H54 (cell line): ENCODE data around the gene DCX.

Source experiments
- DNase-seq: peaks from one replicate; pipeline ENCODE4 v3.0.0; 2011; ENCODE audit warnings: low spot score, mixed read lengths; ENCODE audit not compliant: insufficient read length
- FAIRE-seq: peaks from 3 replicates; lab custom pipeline; 2011; peaks lifted over from hg19 to GRCh38; lab: Jason Lieb, UNC
- POLR2A ChIP-seq: IDR thresholded peaks from 2 replicates; pipeline ENCODE4 v1.6.1; 2011; ENCODE audit warnings: low read depth, mild to moderate bottlenecking, low read length

Gene DCX

DNA sequence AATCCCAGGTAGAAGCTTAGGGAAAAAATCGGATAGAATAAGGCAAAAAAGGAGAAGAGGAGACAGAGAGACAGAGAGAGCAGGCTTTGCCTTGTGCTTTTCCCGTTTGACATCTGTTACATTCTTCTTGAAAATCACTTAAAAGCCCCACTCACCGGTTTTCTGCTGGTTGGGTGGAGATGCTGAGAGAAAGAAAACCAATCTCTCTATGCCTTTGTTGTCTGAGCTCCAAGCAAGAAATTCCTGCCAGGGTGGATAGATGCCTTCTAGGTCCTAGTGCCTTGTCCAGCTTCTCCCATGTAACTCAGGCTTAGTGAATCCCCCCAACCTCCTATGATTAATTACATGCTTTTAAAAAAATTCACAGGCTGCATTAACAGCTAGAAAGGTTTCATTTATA lies at the start of gene DCX:
TSS of gene DCX (minus strand) at position 210 of the 400 bp plus-strand sequence. CDS start 1,794 bp downstream, outside the sequence.
- FAIRE-seq (no peak), DNase-seq (no peak)
- TF ChIP-seq POLR2A: no peak

DNA sequence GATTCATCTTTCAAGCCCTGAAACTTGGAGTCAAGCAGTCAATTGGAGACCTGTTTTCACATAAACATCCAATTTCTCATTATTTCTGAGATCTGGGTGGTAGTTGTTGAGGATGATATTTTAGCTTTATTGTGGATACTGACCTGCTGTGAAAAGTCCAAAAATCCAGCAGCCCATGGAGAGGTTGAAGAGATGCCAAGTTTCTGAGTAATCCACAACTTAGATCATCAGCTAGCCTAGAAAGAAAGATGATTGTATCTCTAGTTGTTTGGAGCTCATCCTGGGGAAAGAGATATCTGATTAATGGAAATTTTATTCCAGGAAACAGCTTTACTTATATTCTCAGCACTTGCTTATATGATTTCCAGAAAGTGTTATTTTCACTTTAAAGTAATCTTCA lies 48.6 kb upstream of the DCX start:
- FAIRE-seq (no peak), DNase-seq (no peak)
- TF ChIP-seq POLR2A: no peak

DNA sequence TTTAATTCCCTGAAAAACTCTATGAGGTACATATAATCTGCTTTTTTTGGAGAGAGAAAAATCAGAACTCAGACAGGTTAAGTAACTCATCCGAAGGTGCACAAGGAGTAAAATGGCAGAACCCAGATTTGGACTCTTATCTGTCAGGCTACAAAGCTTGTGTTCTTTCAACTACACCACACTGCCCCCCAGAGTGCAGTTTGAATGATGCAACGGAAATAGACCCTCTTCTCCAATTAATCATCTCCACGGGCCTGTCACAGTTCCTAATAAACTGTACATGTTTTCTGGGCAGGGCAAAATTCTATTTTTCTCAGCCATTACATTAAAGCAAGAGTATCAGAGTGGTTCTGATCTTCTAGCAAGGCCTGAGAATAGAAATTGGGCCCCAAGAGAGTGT lies 35.3 kb upstream of the DCX start:
- FAIRE-seq (no peak), DNase-seq (no peak)
- no peak for TF ChIP-seq POLR2A

DNA sequence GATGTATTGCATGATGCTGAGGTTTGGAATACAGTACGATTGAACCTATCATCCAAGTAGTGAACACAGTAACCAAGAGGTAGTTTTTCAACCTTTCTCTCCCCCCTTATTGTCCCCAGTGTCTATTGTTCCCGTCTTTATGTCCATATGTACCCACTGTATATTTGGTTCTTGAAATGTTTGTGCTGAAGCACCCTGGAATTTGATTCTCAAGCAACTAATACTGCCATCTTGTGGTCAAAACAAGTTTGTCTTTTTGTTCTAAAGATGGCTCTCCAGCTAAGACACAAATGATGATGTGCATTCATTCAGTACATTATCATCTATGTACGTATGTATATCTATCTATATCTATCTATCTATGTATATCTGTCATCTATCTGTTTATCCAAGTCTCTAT lies 33.5 kb upstream of the DCX start:
- FAIRE-seq: no peak
- TF ChIP-seq POLR2A: no peak
- no peak for DNase-seq

DNA sequence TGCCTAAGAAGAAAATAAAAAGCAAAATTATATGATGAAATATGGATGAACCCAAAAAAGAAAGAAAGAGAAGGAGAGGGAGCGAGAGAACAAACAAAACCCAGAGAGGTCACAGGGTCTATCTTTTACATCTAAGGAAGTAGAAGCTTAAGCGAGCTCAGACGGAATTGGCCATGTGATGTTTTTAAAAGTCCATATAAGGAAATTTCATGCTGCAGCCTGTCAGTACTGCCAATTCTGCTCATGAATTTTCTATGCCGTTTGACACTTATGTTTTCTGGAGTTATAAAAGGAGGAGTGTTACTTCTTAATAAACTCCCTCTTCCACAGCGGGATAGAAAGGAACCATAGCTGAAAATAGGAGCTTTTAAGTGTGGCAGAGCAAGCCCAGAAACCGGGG lies 32.9 kb upstream of the DCX start:
- FAIRE-seq (no peak), DNase-seq (no peak)
- TF ChIP-seq POLR2A: no peak

DNA sequence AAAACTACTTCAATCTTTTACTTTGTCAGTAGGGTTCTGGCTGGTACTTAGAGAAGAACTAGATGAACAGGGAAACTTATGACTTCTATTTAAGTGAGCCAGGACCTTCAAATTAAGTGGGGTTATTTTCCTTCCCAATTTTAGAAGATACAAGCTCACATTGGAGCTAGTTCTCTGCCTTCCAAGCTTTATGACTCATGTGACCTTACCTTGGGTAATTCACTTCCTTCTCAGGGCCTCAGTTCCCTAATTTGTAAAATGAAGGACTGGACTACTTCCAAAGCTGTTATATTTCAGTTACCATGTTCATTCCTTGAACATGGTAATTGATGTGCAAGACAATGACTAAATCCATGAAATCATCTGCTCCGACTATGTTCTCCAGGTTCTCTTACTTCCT lies 32.0 kb upstream of the DCX start:
- FAIRE-seq (no peak), DNase-seq (no peak)
- no peak for TF ChIP-seq POLR2A

DNA sequence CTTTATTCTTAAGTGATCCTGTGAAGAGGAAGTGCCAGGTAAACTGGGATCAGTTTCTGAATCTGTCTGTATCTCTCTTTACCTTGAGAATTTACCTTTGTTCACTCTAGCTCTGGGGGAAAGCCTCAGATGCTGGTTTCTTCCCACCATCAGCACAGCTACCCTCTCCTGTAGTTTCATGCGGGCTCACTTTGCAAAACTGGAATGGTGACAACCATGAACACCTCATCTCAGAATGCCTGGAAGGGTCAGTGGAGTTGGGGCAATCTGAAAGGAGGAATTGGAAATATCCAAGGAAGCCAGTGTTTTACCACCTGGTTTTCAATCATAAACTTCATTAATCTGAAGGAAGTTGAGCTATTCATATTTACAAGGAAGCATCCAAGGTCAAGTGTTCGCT lies 30.8 kb upstream of the DCX start:
- FAIRE-seq (no peak), DNase-seq (no peak)
- no peak for TF ChIP-seq POLR2A

DNA sequence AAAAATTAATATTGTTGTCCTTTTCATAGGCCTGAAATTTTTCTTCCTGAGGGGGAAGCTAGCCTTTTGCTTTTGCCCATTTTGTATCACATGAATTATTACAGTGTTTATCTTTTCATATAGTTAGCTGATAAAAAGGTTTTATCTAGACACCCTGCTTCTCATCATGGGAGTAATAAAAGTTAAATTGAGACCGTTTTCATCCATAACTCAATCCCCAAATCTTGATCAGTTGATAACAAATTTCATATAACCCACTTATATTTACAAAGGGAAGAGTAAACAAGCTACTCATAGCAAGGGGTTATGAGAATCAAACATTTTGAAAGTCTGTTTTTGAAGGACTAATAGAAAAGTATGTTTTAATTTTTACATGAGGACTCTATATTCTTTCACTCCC lies 23.5 kb upstream of the DCX start:
- TF ChIP-seq POLR2A: no peak
- FAIRE-seq (no peak), DNase-seq (no peak)

DNA sequence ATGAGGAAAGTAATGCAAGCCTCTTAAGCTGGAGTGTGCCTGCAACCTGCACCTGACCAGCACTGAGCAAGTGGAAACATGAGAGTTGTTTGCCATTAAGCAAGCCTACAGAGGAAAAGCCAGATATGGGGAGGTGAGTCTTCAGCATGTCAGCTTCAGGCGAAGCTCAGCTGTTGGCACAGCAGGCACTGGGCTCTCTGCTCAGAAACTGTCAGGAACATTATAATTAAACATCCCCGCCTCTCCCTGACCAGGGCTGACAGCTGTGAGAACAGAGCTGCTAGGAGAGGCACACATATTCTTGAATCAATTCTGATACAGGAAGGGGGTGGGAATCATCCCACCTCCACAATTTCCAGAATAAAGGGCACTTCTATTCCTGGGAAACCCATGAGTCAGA lies 19.0 kb upstream of the DCX start:
- no peak for FAIRE-seq
- no peak for DNase-seq
- no peak for TF ChIP-seq POLR2A

DNA sequence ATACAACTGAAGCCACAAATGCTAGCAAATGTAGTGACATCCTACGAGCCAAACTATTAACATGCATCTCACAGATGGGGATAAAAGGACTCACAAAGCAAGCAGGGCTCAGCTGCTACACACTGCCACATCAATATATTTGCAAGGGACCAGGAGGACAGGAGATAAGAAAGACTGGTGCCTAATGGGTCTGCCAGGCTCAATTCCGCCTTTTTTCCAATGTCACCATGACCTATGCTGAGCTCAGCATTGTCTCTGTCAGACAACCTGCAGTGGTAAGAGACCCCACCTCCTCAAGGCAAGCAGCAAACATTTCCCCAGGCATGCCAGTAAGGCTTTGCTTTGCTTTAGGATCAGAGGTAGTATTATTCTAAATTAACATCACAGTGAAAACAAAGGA lies 435 bp downstream of the DCX start:
- FAIRE-seq (no peak), DNase-seq (no peak)
- TF ChIP-seq POLR2A: no peak

DNA sequence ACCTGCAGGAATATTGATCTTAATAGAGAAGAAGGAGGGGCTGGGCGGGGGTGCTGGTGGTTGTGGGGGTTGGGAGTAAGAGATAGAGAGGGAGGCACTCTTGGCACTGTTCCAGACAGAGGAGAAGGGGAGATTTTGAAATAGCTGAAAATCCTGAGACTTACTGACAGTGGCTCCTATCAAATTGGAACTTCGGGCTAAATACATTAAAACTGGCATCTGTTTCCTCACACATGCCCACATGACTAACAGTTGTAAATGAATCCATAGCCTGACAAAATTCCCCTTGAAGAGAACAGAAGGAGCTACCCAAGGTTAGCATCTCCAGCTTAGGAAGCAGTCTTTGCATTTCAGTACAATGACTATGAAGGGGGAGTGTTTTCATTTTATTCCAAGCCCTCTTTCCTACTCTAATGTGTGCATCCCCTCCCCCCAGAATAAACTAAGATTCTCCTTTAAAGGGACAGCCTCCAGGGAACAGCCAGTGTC lies 1.4 kb downstream of the DCX start:
- DNase-seq: no peak
- no peak for TF ChIP-seq POLR2A

DNA sequence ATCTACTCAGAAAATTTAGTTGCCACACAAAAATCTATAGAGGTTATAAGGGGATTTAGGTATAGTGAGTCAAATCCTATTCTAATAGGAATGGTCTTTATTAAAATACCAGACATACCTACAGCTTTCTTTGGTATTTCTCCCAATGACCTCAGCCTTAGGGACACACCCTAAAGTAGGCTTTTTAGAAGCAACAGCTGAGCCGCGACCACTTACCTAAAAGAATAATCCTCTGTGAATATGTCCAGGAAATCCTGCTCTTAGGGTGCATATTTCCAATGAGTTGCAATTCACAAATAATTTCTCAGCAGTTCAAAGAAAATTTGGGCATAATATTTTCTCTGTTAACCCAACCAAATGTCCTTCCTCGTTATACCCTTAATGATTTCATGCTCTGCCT lies 2.7 kb downstream of the DCX start:
- no peak for TF ChIP-seq POLR2A
- FAIRE-seq: no peak

More for the DNA sequence above, 1.4 kb downstream of the DCX start:
- no peak for FAIRE-seq

DNA sequence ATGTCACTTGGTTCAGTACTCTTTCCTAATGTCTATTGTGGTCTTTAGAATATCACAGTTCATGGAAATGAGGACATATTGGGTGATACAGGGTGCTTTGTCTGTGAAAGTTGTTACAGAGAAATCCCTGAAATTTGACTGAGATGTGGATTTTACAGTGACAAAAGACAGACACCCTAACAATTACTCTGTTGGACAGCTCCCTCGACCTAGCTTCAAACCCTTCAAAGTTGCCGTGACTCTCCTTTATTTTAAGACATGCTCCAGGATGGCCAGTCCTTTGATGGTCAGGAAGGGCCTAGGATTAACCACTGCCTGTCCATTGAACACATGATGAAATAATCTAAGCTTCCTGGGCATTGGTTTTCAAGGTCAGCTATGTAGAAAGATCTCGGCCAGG lies 4.0 kb downstream of the DCX start:
- DNase-seq (no peak), FAIRE-seq (no peak)
- TF ChIP-seq POLR2A: no peak

More for the DNA sequence above, 2.7 kb downstream of the DCX start:
- no peak for DNase-seq

DNA sequence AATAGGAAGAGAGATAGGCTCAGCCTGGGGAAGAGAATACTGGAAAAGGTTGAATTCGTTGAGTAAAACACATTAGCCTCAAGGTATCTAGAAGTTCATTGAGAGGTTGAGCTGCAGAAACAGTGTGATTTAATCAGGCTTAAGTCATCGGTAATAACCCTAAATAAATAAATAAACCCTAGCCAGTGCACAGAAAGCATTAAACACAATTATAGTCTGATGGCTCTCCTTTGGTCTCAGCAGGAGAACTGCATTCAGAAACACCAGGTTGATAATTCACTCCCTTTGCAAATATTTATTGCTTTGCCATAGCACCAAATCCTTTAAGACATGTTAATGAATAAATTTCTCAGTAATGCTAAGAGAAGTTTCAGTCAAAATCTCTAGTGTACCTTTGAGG lies 9.6 kb downstream of the DCX start:
- TF ChIP-seq POLR2A: no peak
- DNase-seq (no peak), FAIRE-seq (no peak)

DNA sequence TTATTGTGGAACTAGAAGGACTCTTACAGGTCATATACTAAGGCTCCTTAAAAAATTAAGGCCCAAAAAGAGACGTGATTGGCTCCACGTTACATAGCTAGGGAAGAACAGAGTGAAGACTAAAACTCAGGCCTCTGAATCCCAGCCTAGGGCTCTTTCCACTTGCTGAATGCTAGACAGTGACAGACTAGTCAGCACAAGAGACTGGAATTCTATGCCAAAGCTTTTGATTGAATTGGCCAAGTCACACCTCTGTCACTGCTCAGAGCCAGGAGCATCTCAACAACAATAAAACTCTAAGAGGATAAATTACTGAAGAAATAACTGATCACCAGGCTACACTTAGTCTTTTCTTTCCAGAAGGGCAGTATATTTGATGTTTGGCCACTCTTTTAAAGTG lies 16.8 kb downstream of the DCX start:
- DNase-seq (no peak), FAIRE-seq (no peak)
- no peak for TF ChIP-seq POLR2A

DNA sequence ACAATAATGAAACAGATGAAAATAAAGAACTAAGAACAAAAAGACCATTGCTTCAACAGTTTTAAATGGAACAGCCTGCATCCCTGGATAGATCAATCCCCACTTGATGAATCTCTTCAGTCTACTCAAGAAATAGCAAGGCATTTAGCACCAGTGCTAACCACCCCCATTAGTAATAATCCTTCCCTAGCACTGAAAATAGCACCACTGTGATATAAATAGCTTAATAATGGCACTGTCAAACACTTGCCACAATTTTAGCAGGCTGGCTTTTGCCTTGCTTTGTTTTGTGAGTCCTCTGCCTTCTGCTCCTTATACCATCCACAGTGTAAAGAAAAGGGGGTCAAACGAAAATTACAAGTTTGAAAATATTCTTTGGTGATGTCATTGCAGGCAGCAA lies 17.4 kb downstream of the DCX start:
- DNase-seq: no peak
- FAIRE-seq: no peak
- TF ChIP-seq POLR2A: no peak
